Hematopoietic multipotent progenitor cell treated with erythropoietin and hydrocortisone succinate and interleukin-3 and kit ligand, for 15 days (in vitro differentiated cells): ENCODE data around the gene PEX3.
"Not testable (repeated sequence)": the region's sequence is repeated elsewhere in the genome, so short reads cannot be mapped to it uniquely, and the experiment has no call there.

Source experiments
- DNase-seq: peaks from one replicate; pipeline ENCODE4 v3.0.0-alpha.2; 2015; ENCODE audit warnings: low spot score

PEX3 gene

GRCh38 chr6:143447865-143448264 lies 2.7 kb upstream of the PEX3 start:
- DNase-seq = not testable (repeated sequence)

- no peak for DNase-seq
Observed at GRCh38 chr6:143449082-143449713, 1.4 kb upstream of the PEX3 start.

- DNase-seq = peak; percentile 47
Observed at GRCh38 chr6:143449714-143450452, 722 bp upstream of the PEX3 start.

- no peak for DNase-seq
Observed at GRCh38 chr6:143451531-143451930, 926 bp downstream of the PEX3 start.

- no peak for DNase-seq
Observed at GRCh38 chr6:143457563-143458359, 7.2 kb downstream of the PEX3 start.

- DNase-seq = no peak
Observed at GRCh38 chr6:143465546-143465945, 14.9 kb downstream of the PEX3 start.

GRCh38 chr6:143468026-143468425 lies 17.4 kb downstream of the PEX3 start:
- no peak for DNase-seq

- DNase-seq = not testable (repeated sequence)
Observed at GRCh38 chr6:143468823-143469222, 18.2 kb downstream of the PEX3 start.

- no peak for DNase-seq
Observed at GRCh38 chr6:143471822-143472221, 21.2 kb downstream of the PEX3 start.

- no peak for DNase-seq
Observed at GRCh38 chr6:143476545-143476944, 25.9 kb downstream of the PEX3 start.

GRCh38 chr6:143478479-143479062 lies 28.0 kb downstream of the PEX3 start:
- DNase-seq = no peak

GRCh38 chr6:143482593-143482992 lies 32.0 kb downstream of the PEX3 start:
- DNase-seq = no peak

- no peak for DNase-seq
Observed at GRCh38 chr6:143485967-143486366, 35.4 kb downstream of the PEX3 start.

GRCh38 chr6:143486752-143487151 lies 36.1 kb downstream of the PEX3 start:
- no peak for DNase-seq

- no peak for DNase-seq
Observed at GRCh38 chr6:143490244-143490643, 39.6 kb downstream of the PEX3 start.

GRCh38 chr6:143490775-143491174 lies 40.2 kb downstream of the PEX3 start:
- no peak for DNase-seq

- DNase-seq = no peak
Observed at GRCh38 chr6:143496974-143497373, 46.4 kb downstream of the PEX3 start.

GRCh38 chr6:143498428-143498827 lies 47.8 kb downstream of the PEX3 start:
- DNase-seq = no peak

- DNase-seq = no peak
Observed at GRCh38 chr6:143501851-143502250, 51.2 kb downstream of the PEX3 start.

GRCh38 chr6:143504369-143504768 lies 53.8 kb downstream of the PEX3 start:
- no peak for DNase-seq

- no peak for DNase-seq
Observed at GRCh38 chr6:143505111-143505510, 54.5 kb downstream of the PEX3 start.

- DNase-seq = no peak
Observed at GRCh38 chr6:143505537-143505936, 54.9 kb downstream of the PEX3 start.

GRCh38 chr6:143506199-143506598 lies 55.6 kb downstream of the PEX3 start:
- no peak for DNase-seq
